ENCODE data around the gene ELMO1.

GRCh38 chr7:36847946-36848345 lies 600.7 kb downstream of the ELMO1 start:
- TF ChIP-seq CTCF (IDR thresholded peaks at IDR 0.05), result no peak
- TF ChIP-seq ZFX (IDR thresholded peaks at IDR 0.05; ENCODE audit: borderline replicate concordance), result no peak

Data from 22Rv1 (cell line).